Measurements from ENCODE around the gene NCKAP5L.
"Not testable (repeated sequence)": the region's sequence is repeated elsewhere in the genome, so short reads cannot be mapped to it uniquely, and the experiment has no call there.

NCKAP5L gene

GRCh38 chr12:49866859-49867569 lies 38.8 kb upstream of the NCKAP5L start:
- DNase-seq (ENCODE audit: low read depth in 4 of 4, low spot score in 1 of 4), result peak; percentile 54 to 61 (median 60)

GRCh38 chr12:49865782-49866135 lies 37.5 kb upstream of the NCKAP5L start:
- DNase-seq (ENCODE audit: low read depth in 4 of 4, low spot score in 1 of 4), result no peak

- DNase-seq (ENCODE audit: low read depth in 4 of 4, low spot score in 1 of 4), result no peak
Measured at GRCh38 chr12:49865109-49865781, 37.0 kb upstream of the NCKAP5L start.

GRCh38 chr12:49864798-49865090 lies 36.5 kb upstream of the NCKAP5L start:
- DNase-seq (ENCODE audit: low read depth in 4 of 4, low spot score in 1 of 4), result no peak

DNA sequence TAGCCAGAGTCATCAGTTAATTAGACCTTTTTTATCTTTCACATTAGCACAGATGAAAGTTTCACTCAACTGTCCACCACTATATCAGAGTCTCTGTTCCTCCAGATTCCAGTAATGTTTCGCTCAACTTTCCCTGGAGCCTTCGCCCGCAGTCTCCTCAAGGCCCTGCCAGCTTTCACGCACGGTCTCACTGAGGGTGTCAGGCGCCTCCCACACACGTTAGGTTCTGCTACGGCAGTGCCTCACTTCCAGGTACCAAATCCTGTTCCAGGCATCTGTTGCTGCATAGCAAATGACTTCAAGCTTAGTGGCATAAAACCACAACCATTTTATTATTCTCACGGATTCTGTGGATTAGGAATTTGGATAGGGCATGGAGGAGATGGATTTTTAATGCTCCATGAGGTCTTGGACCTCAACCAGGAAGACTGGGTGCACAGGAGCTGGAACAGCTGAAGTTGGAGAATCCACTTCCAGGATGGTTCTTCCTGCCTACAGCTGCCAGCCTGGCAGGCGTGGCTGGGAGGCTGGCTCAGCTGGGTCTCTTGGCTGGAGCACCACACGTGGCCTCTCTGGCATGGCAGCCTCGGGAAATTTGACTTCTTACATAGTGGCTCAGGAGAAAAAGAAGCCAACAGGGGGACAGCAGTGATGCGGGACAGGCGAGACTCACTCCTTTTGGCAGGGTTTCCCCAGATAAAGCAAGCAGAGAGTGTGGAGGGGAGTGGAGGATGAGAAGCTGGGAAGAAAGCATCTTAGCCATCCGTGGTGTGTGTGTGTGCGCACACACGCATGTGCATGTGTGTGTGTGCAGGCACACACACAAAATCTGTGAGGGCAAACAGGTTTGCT lies 36.0 kb upstream of the NCKAP5L start:
- no peak for DNase-seq (ENCODE audit: low read depth in 4 of 4, low spot score in 1 of 4)

- DNase-seq (ENCODE audit: low read depth in 4 of 4, low spot score in 1 of 4), result not testable (repeated sequence)
Measured at GRCh38 chr12:49860921-49861320, 32.7 kb upstream of the NCKAP5L start.

DNA sequence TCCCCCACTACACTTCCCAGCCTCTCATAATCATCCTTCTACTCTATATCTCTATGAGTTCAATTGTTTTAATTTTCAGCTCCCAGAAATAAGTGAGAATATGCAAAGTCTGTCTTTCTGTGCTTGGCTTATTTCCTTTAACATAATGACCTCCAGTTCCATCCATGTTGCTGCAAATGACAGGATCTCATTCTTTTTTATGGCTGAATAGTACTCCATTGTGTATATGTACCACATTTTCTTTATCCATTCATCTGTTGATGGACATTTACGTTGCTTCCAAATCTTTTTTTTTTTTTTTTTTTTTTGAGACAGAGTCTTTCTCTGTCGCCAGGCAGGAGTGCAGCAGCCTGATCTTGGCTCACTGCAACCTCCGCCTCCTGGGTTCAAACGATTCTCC lies 27.7 kb upstream of the NCKAP5L start:
- not testable (repeated sequence) for DNase-seq (ENCODE audit: low read depth in 4 of 4, low spot score in 1 of 4)

DNA sequence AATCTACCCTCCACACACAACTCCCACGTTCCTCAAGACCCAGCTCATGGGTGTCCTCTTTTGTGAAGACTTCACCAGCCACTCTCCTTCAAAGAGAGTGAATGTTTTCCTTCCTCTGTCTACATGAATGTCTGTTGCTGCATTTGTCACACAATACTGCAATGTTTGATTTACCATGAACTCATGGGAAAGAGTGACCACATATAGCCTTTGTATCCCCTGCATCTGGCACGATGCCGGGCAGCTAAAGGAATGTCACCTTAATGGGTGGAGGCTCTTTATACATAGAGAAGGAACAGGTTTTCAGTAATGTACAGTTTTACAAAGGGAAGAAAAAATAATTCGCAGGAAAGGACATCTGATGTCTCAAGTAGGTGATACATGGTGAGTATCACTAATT lies 26.8 kb upstream of the NCKAP5L start:
- no peak for DNase-seq (ENCODE audit: low read depth in 4 of 4, low spot score in 1 of 4)

DNA sequence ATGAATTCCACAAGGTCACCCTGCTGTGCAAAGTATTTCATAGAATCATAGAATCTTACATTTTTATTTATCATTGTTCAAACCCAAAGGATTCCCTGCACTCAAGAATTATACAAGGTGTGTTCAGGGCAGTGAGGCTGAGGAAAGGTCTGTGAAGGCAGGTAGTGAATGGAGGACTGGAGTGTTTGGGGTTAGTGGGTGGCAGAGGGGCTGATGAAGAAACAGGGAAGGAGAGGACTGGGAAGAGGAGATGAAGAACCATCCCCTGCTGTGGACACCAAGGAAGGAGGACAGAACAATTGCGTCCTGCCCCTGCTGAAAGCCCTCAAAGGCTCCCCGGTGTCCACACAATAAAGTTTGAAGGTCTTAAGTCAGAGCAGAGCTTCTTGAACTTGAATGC lies 25.5 kb upstream of the NCKAP5L start:
- DNase-seq (ENCODE audit: low read depth in 4 of 4, low spot score in 1 of 4), result no peak

- no peak for DNase-seq (ENCODE audit: low read depth in 4 of 4, low spot score in 1 of 4)
Measured at GRCh38 chr12:49847161-49847560, 18.9 kb upstream of the NCKAP5L start.

DNA sequence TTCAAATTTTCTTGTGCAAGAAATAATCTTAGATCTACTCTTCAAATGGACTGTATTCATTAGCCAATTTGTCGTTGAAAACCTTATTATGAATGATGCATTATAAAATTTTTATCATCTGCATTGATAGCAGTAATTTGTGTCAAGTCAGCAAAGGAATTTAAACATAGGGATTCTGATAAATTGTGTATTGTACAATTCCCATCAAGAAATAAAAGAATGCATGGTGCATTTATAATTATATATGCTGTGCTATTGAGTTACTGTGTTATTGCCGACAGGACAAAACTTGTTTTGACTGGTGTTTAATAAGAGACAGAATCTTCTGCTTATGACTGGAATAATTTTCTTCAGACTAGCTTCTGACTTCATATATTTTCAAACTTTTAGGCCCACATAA lies 17.8 kb upstream of the NCKAP5L start:
- DNase-seq (ENCODE audit: low read depth in 4 of 4, low spot score in 1 of 4), result no peak

DNA sequence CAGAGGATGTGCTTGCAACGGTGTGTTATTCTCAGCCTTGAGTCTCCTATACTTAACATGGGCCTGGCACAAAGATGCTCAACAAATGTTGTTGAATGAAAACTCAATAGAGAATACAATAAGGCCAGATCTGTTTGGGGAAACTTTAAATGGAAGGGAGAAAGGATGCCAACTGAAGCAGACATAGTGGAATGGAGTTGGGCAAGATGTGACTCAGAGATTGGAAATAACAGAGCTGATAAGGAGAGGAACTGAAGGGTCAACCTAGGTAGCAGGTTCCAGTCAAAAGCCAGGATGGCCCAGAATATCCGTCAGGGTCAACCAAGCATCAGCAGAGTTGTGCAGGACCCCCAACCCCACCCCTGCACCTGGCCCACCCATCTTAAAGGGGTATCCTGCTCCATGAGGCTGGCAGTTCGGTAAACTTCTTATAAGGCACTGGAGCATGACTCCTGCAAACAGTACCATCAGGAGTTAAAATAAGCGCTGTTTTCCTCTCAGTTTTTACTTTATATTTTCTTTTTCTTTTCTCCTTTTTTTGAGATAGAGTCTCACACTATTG lies 15.7 kb upstream of the NCKAP5L start:
- no peak for DNase-seq (ENCODE audit: low read depth in 4 of 4, low spot score in 1 of 4)

GRCh38 chr12:49843411-49843810 lies 15.2 kb upstream of the NCKAP5L start:
- DNase-seq (ENCODE audit: low read depth in 4 of 4, low spot score in 1 of 4), result no peak

- DNase-seq (ENCODE audit: low read depth in 4 of 4, low spot score in 1 of 4), result peak; percentile 90 to 93 (median 90)
Measured at GRCh38 chr12:49842519-49843352, 14.5 kb upstream of the NCKAP5L start, which contains the start of gene BCDIN3D. TSS of gene BCDIN3D (minus strand) at chr12:49843106. CDS start at chr12:49843087, 19 bp downstream.

DNA sequence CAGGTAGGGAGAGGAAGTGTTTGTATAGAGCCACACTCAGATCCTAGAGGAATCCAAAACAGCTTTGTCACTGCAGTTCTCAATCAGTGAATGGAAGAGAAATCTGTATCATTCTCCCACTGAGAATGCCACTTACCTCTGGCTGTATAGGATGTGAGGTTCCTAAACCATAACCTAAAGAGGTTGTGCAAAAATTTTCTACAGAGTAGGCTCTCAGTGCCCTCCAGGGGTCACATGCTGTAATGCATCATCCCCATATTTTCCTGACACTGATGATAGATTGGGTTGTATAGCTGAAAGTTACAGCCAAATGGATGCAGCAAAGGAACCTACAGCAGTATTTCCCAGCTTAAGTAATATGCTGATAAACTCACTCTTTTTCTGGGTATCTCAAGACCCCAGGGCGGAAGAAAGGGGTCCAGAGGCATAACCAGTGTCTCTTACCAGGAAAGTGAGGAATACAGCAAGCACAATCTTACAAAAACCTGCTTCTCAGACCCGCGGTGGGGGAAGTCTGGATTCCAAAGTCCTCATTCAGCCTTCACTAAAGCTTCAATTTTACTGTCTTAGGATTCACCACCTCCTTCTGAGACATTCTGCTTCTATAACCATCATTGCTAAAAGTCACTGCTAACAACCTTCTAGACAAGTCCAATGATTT lies 10.9 kb upstream of the NCKAP5L start:
- peak in 1 of 4 experiments; percentile 8 for DNase-seq (ENCODE audit: low read depth in 4 of 4, low spot score in 1 of 4)

DNA sequence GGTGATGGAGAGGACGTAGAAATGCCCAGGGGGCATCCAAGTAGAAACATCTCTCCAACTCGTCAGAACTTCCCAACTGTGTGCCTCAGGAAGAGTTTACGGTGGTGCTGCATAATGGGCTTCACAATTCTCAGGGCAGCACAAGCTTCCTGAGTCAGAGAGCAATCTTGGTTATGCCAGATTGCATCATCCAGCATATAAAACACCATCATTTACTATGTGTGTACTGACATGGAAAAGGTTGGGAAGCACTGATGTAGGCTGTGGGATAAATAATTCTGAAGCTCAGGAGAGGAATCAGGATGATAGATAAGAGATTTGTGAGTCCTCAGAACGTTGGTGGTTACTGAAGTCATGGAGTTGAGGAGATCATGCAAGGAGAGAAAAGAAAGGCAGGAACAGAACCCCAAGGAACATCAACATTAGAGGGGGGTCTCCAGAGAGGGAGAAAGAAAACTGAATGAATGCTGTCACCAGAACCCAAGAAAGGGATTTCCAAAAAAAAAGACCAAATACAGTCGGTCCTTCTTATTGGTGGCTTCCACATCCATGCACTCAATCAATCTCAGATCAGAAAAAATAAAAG lies 4.7 kb upstream of the NCKAP5L start:
- DNase-seq (ENCODE audit: low read depth in 4 of 4, low spot score in 1 of 4), result no peak

DNA sequence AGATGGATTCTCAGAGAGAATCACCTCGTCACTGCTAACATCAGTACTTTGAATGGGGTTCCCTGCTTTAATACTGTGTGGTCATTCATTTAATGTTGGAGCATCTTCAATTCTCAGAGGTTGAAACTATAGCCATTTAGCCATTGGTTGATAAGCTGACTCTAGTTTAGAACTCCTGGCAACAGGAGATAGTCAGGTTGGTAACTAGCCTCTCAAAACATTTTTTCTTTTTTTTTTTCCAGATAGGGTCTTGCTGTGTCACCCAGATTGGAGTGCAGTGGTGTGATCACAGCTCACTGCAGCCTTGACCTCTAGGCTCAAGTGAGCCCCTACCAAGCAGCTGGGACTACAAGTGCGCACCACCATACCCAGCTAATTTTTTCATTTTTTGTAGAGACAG lies 3.5 kb upstream of the NCKAP5L start:
- DNase-seq (ENCODE audit: low read depth in 4 of 4, low spot score in 1 of 4), result no peak

- peak in 3 of 4 experiments; percentile 9 to 32 (median 24) for DNase-seq (ENCODE audit: low read depth in 4 of 4, low spot score in 1 of 4)
Measured at GRCh38 chr12:49827401-49828099, 663 bp downstream of the NCKAP5L start.

DNA sequence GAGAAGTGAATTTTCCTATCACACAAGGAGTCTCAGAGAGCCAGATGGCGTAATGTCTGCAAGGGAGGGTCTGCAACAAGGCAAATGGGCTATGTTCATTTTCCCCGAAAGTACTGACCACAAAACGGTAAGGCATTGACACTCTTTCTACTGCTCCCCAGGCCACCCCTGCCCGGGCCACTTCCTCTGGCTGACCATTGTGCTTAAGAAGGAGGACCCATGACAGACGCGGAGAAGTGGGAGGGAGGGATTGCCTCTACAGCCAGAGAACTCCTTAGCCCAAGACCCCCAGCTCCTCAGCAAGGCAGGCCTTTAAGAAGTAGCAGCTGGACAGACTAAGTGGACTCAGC lies 1.2 kb downstream of the NCKAP5L start:
- no peak for DNase-seq (ENCODE audit: low read depth in 4 of 4, low spot score in 1 of 4)
